IMR-90 (cell line): Measurements from ENCODE around the gene KAZN. TPM values are rescaled to one million over a fixed set of nuclear protein-coding genes. Genes with fewer than 3 reads are reported as not detected.

Source experiments
- ATAC-seq: fragments of 200-7000 bp; cut with Tn5 transposase; 2 replicates; pipeline ENCODE4 v1.9.1; 2020; ENCODE audit warnings: low read depth, mild to moderate bottlenecking, moderate library complexity
- BruUV-seq: library from RNA; stranded (reverse); fragments of 400-500 nt; replicated peaks from 2 replicates; lab custom pipeline; 2021; lab: Mats Ljungman, UMichigan
- CTCF ChIA-PET: fragments of 300-600 bp; formaldehyde crosslinking; extraction: SDS; loops from one replicate; lab custom pipeline; 2021; ENCODE audit warnings: antibody characterized with exemption; lab: Yijun Ruan, JAX
- POLR2A ChIA-PET: fragments of 300-600 bp; sonication (Branson Sonifier 250); formaldehyde crosslinking; loops from one replicate; lab custom pipeline; 2022; ENCODE audit warnings: antibody characterized with exemption; ENCODE audit not compliant: unreplicated experiment; lab: Charles Lee
- DNase-seq: peaks from one replicate; pipeline ENCODE4 v3.0.0; 2013
- H2AFZ ChIP-seq: replicated peaks from 2 replicates; pipeline ENCODE3; 2013; ENCODE audit warnings: low read length, mild to moderate bottlenecking; ENCODE audit not compliant: poor library complexity
- H2AK5ac ChIP-seq: 2 replicates; pipeline ENCODE4 v1.6.1; 2013; ENCODE audit warnings: low read depth, low read length, inconsistent platforms
- H2AK9ac ChIP-seq: replicated peaks from 2 replicates; pipeline ENCODE3; 2013; ENCODE audit warnings: mild to moderate bottlenecking, low read depth, low read length, moderate library complexity; ENCODE audit not compliant: poor library complexity
- H2BK120ac ChIP-seq: 2 replicates; pipeline ENCODE4 v1.6.1; 2013; ENCODE audit warnings: low read depth, low read length, inconsistent platforms
- H2BK15ac ChIP-seq: 3 replicates; pipeline ENCODE4 v1.6.1; 2013; ENCODE audit warnings: low read depth, low read length, inconsistent platforms
- H2BK20ac ChIP-seq: 2 replicates; pipeline ENCODE4 v1.6.1; 2013; ENCODE audit warnings: low read depth, mild to moderate bottlenecking, inconsistent platforms, low read length, moderate library complexity
- H2BK5ac ChIP-seq: 2 replicates; pipeline ENCODE4 v1.6.1; 2013; ENCODE audit warnings: mild to moderate bottlenecking, low read depth, low read length, inconsistent platforms; ENCODE audit not compliant: poor library complexity, severe bottlenecking
- H3K14ac ChIP-seq: replicated peaks from 2 replicates; pipeline ENCODE4 v1.6.1; 2013; ENCODE audit warnings: low read depth, low read length, inconsistent platforms
- H3K18ac ChIP-seq: 2 replicates; pipeline ENCODE4 v1.6.1; 2013; ENCODE audit warnings: low read depth, low read length, control low read depth
- H3K23ac ChIP-seq: 2 replicates; pipeline ENCODE4 v1.6.1; 2013; ENCODE audit warnings: low read depth, low read length, inconsistent platforms
- H3K27ac ChIP-seq: 2 replicates; pipeline ENCODE4 v1.5.1; 2013; ENCODE audit warnings: mild to moderate bottlenecking, control low read depth, low read length; ENCODE audit not compliant: insufficient read depth
- H3K27me3 ChIP-seq: 2 replicates; pipeline ENCODE4 v1.6.1; 2013; ENCODE audit warnings: low read length; ENCODE audit not compliant: control insufficient read depth, insufficient read depth
- H3K36me3 ChIP-seq: 2 replicates; pipeline ENCODE4 v1.6.1; 2013; ENCODE audit warnings: low read length, mixed read lengths; ENCODE audit not compliant: control insufficient read depth, insufficient read depth
- H3K4ac ChIP-seq: 2 replicates; pipeline ENCODE4 v1.6.1; 2013; ENCODE audit warnings: low read depth, low read length, inconsistent platforms
- H3K4me1 ChIP-seq: 2 replicates; pipeline ENCODE4 v1.6.1; 2013; ENCODE audit warnings: low read length, mixed read lengths; ENCODE audit not compliant: control insufficient read depth, insufficient read depth
- H3K4me2 ChIP-seq: 2 replicates; pipeline ENCODE4 v1.6.1; 2013; ENCODE audit warnings: low read depth, mild to moderate bottlenecking, control low read depth, low read length, moderate library complexity
- H3K4me3 ChIP-seq: 2 replicates; pipeline ENCODE4 v1.5.1; 2013; ENCODE audit warnings: low read depth, mild to moderate bottlenecking, control low read depth, low read length, moderate library complexity; ENCODE audit not compliant: insufficient read depth
- H3K56ac ChIP-seq: 2 replicates; pipeline ENCODE4 v1.6.1; 2013; ENCODE audit warnings: low read length, inconsistent platforms; ENCODE audit not compliant: insufficient read depth; ENCODE audit errors: extremely low read depth
- H3K79me1 ChIP-seq, 2 experiments: 2 replicates each; pipeline ENCODE4 v1.6.1; 2013; ENCODE audit warnings: low read length in 2 of 2, inconsistent platforms in 1 of 2, low read depth in 1 of 2
- H3K9ac ChIP-seq: 2 replicates; pipeline ENCODE4 v1.6.1; 2013; ENCODE audit warnings: low read depth, low read length, control low read depth
- H3K9me1 ChIP-seq: 2 replicates; pipeline ENCODE4 v1.6.1; 2013; ENCODE audit warnings: low read length, inconsistent platforms; ENCODE audit not compliant: insufficient read depth
- H3K9me3 ChIP-seq: 2 replicates; pipeline ENCODE4 v1.6.1; 2013; ENCODE audit warnings: low read length; ENCODE audit not compliant: control insufficient read depth, insufficient read depth
- H4K20me1 ChIP-seq: 2 replicates; pipeline ENCODE4 v1.6.1; 2013; ENCODE audit warnings: low read length, inconsistent platforms; ENCODE audit not compliant: insufficient read depth
- H4K5ac ChIP-seq: 2 replicates; pipeline ENCODE4 v1.6.1; 2013; ENCODE audit warnings: mild to moderate bottlenecking, low read depth, low read length, control low read depth
- H4K8ac ChIP-seq, 2 experiments: 2 replicates each; pipeline ENCODE4 v1.6.1; 2013; ENCODE audit warnings: low read depth in 2 of 2, low read length in 2 of 2, control low read depth in 1 of 2, inconsistent platforms in 1 of 2
- H4K91ac ChIP-seq: 2 replicates; pipeline ENCODE4 v1.6.1; 2013; ENCODE audit warnings: low read depth, low read length, inconsistent platforms; ENCODE audit not compliant: insufficient read depth
- BHLHE40 ChIP-seq: fragments of 150-350 bp; IDR thresholded peaks from 2 replicates; pipeline ENCODE4 v1.6.1; 2016; ENCODE audit warnings: mild to moderate bottlenecking, low read depth, low read length
- CEBPB ChIP-seq: IDR thresholded peaks from 2 replicates; pipeline ENCODE4 v1.6.1; 2012; ENCODE audit warnings: low read depth, low read length, improper control_type of control experiment
- FOS ChIP-seq: fragments of 150-350 bp; IDR thresholded peaks from 2 replicates; pipeline ENCODE4 v1.6.1; 2016; ENCODE audit warnings: low read depth, low read length
- MAFK ChIP-seq: IDR thresholded peaks from 2 replicates; pipeline ENCODE4 v1.6.1; 2012; ENCODE audit warnings: low read depth, low read length, improper control_type of control experiment
- MAZ ChIP-seq: IDR thresholded peaks from 2 replicates; pipeline ENCODE4 v1.6.1; 2012; ENCODE audit warnings: low read depth, mild to moderate bottlenecking, low read length, improper control_type of control experiment, moderate library complexity, borderline replicate concordance
- MXI1 ChIP-seq: IDR thresholded peaks from 2 replicates; pipeline ENCODE4 v1.6.1; 2012; ENCODE audit warnings: low read depth, mild to moderate bottlenecking, low read length, moderate library complexity, borderline replicate concordance
- NFE2L2 ChIP-seq: fragments of 150-350 bp; IDR thresholded peaks from 2 replicates; pipeline ENCODE4 v1.6.1; 2016; ENCODE audit warnings: low read depth, mild to moderate bottlenecking, low read length
- POLR2A ChIP-seq: IDR thresholded peaks from 2 replicates; pipeline ENCODE4 v1.6.1; 2012; ENCODE audit warnings: mild to moderate bottlenecking, low read depth, low read length
- RAD21 ChIP-seq: IDR thresholded peaks from 2 replicates; pipeline ENCODE4 v1.6.1; 2012; ENCODE audit warnings: low read length, improper control_type of control experiment
- RCOR1 ChIP-seq: IDR thresholded peaks from 2 replicates; pipeline ENCODE4 v1.6.1; 2012; ENCODE audit warnings: mild to moderate bottlenecking, low read length, improper control_type of control experiment; ENCODE audit not compliant: insufficient replicate concordance
- RFX5 ChIP-seq: IDR thresholded peaks from 2 replicates; pipeline ENCODE4 v1.8.0; 2012; ENCODE audit warnings: low read depth, mild to moderate bottlenecking, low read length, moderate library complexity
- SMC3 ChIP-seq: fragments of 150-350 bp; IDR thresholded peaks from 2 replicates; pipeline ENCODE4 v1.6.1; 2016; ENCODE audit warnings: low read depth, mild to moderate bottlenecking, antibody characterized with exemption, low read length, moderate library complexity
- WGBS, 2 experiments: methylation state at CpG; one replicate each; pipeline versions ENCODE4 v1.1.5 to v1.1.7; 2013; ENCODE audit warnings: missing lambda C conversion rate in 2 of 2; ENCODE audit not compliant: insufficient read length in 1 of 2; ENCODE audit errors: extremely low coverage in 2 of 2; 5-methylcytosine and 5-hydroxymethylcytosine counted together
- dilution Hi-C: fragments of 300-500 bp; cut with HindIII; formaldehyde crosslinking; loops from one replicate; pipeline ENCODE4 v1.14.3; 2018; ENCODE audit warnings: low sequenced_read_pairs; ENCODE audit not compliant: unreplicated experiment
- in situ Hi-C: fragments of 300-500 bp; cut with MboI; formaldehyde crosslinking; loops from 3 replicates; pipeline ENCODE4 v1.14.3; 2019; ENCODE audit warnings: low sequenced_read_pairs, inconsistent platforms, mixed read lengths
- intact Hi-C: fragments of 100-400 bp; cut with micrococcal nuclease; formaldehyde crosslinking; loops from 2 replicates; pipeline ENCODE4 v1.10.0; 2022
- polyA plus RNA-seq, 3 experiments: library from polyadenylated mRNA; depleted of rRNA; stranded (reverse); fragments of >200 nt; gene quantifications; 2 replicates each; pipeline ENCODE4 v1.2.3, GENCODE V29; 2012; ENCODE audit warnings: low replicate concordance in 1 of 3
- total RNA-seq: library from RNA; depleted of rRNA; stranded (reverse); fragments of >200 nt; gene quantifications from 2 replicates; pipeline ENCODE4 v1.2.3, GENCODE V29; 2012
- TF ChIP-seq, protein P1 (sequence below): conservative IDR thresholded peaks from 2 replicates; pipeline ENCODE4 v1.5.1; 2012; ENCODE audit warnings: mild to moderate bottlenecking, low read depth, low read length, improper control_type of control experiment
- TF ChIP-seq, protein P2 (sequence below): fragments of 150-350 bp; IDR thresholded peaks from 2 replicates; pipeline ENCODE4 v1.6.1; 2017; ENCODE audit warnings: mild to moderate bottlenecking, antibody characterized with exemption, low read length, low read depth
- TF ChIP-seq, protein P3 (sequence below): fragments of 150-350 bp; IDR thresholded peaks from 2 replicates; pipeline ENCODE4 v1.6.1; 2016; ENCODE audit warnings: low read depth, mild to moderate bottlenecking, low read length, moderate library complexity, borderline replicate concordance

Gene KAZN
- total and polyA plus RNA-seq, 2 of the 4 experiments (the other 2 are of a cell fraction): 5.2 to 10.5 TPM

DNA sequence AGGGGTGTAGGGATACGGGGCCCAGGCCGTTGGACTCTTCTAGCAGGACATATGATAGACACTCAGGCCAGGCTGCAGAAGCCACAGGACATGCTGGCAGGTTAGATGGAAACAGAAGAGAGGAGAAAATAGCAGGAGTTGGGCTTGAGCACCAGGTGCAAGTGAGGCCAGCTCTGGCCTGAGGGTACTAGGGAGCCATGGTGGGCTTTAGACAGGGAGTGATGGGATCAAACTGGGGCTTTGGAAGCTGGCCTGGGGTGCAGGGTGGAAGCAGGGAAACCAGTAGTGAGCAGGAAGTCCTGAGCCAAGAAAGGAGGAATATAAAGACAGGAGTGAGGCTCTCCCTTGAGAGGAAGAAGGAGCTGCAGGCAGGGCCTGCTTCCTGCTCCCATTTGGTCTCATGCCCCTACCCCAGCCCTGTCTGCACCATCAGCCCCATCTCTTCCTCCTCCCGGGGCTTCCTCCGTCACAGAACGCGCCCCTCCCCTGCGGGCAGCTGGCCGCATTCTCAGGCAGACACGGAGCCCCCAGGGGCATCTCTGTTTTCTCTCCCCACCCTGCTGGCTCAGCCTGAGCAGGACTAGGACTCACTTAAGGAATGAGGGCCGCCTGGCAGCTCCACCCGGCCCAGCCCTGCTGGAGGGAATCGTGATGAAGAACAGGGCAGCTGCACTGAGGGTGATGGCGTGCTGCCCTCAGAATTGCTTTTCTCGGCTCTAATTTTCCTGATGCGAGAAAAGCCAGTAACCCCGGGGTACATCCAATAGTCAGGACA is 389.5 kb downstream of the KAZN start:
- Histone ChIP-seq H4K91ac (no peak overlapping the region), H2BK15ac (no peak overlapping the region), H3K14ac (no peak overlapping the region), H3K4ac (no peak overlapping the region), H3K23ac (no peak overlapping the region), H3K27me3 (no peaks in the 10 kb centered on the region), H3K56ac (no peak overlapping the region), H2BK20ac (no peak overlapping the region), H3K4me1 (no peaks in the 10 kb centered on the region), H3K18ac (no peak overlapping the region), H4K5ac (no peak overlapping the region), H3K4me3 (no peak overlapping the region), H2AK9ac (no peak overlapping the region), H4K20me1 (peaks cover 12% of the 10 kb centered on the region; the same call in 1 of the 2 replicates), H3K9me1 (peaks cover 26% of the 10 kb centered on the region), H3K9me3 (no peaks in the 10 kb centered on the region), H3K79me1 (peaks cover 17 to 73% of the 10 kb centered on the region in 2 experiments), H3K4me2 (no peak overlapping the region), H3K36me3 (no peaks in the 10 kb centered on the region), H2BK120ac (no peak overlapping the region), H2AK5ac (no peak overlapping the region), H2AFZ (no peak overlapping the region), H4K8ac (no peak overlapping the region), H3K9ac (no peak overlapping the region), H3K27ac (no peak overlapping the region), H2BK5ac (no peak overlapping the region)
- 73% methylated on average over 6 of the region's 16 CpGs; no CpG with 5 or more reads in 1 of the 2 experiments for WGBS, 2 experiments
- dilution Hi-C loops: no loop called here
- in situ Hi-C loops: no loop called here
- intact Hi-C loops: no loop called here
- ChIA-PET CTCF (no interaction called here), POLR2A (no interaction called here)
- ATAC-seq (no peak; the same call in 1 of the 2 replicates), DNase-seq (no peak)
- no TSS peak for BruUV-seq
- no peak for TF ChIP-seq RFX5
- TF ChIP-seq CEBPB: no peak
- TF ChIP-seq, protein P1, sequence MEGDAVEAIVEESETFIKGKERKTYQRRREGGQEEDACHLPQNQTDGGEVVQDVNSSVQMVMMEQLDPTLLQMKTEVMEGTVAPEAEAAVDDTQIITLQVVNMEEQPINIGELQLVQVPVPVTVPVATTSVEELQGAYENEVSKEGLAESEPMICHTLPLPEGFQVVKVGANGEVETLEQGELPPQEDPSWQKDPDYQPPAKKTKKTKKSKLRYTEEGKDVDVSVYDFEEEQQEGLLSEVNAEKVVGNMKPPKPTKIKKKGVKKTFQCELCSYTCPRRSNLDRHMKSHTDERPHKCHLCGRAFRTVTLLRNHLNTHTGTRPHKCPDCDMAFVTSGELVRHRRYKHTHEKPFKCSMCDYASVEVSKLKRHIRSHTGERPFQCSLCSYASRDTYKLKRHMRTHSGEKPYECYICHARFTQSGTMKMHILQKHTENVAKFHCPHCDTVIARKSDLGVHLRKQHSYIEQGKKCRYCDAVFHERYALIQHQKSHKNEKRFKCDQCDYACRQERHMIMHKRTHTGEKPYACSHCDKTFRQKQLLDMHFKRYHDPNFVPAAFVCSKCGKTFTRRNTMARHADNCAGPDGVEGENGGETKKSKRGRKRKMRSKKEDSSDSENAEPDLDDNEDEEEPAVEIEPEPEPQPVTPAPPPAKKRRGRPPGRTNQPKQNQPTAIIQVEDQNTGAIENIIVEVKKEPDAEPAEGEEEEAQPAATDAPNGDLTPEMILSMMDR: no peak
- TF ChIP-seq, protein P2, sequence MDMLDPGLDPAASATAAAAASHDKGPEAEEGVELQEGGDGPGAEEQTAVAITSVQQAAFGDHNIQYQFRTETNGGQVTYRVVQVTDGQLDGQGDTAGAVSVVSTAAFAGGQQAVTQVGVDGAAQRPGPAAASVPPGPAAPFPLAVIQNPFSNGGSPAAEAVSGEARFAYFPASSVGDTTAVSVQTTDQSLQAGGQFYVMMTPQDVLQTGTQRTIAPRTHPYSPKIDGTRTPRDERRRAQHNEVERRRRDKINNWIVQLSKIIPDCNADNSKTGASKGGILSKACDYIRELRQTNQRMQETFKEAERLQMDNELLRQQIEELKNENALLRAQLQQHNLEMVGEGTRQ: no peak
- TF ChIP-seq FOS: no peak
- TF ChIP-seq NFE2L2: no peak
- TF ChIP-seq, protein P3, sequence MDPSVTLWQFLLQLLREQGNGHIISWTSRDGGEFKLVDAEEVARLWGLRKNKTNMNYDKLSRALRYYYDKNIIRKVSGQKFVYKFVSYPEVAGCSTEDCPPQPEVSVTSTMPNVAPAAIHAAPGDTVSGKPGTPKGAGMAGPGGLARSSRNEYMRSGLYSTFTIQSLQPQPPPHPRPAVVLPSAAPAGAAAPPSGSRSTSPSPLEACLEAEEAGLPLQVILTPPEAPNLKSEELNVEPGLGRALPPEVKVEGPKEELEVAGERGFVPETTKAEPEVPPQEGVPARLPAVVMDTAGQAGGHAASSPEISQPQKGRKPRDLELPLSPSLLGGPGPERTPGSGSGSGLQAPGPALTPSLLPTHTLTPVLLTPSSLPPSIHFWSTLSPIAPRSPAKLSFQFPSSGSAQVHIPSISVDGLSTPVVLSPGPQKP: no peak
- no peak for TF ChIP-seq SMC3
- no peak for TF ChIP-seq RAD21
- TF ChIP-seq MAZ: no peak
- no peak for TF ChIP-seq MAFK
- TF ChIP-seq MXI1: no peak
- TF ChIP-seq BHLHE40: no peak
- no peak for TF ChIP-seq POLR2A
- TF ChIP-seq RCOR1: no peak
